ENCODE data around the gene GNAO1. TPM values are rescaled to one million over a fixed set of nuclear protein-coding genes. Genes with fewer than 3 reads are reported as not detected.

The GNAO1 gene
- total RNA-seq, 1 experiment from 2014 or later, result not detected

GRCh38 chr16:56401482-56401881 lies 210.2 kb downstream of the GNAO1 start:
- no peaks in the 10 kb centered on the region for H3K4me1 ChIP-seq (ENCODE audit: insufficient read depth, low read length, poor library complexity, severe bottlenecking)
- DNase-seq (ENCODE audit: low spot score), result peak; percentile 25
- no peak overlapping the region for H3K27ac ChIP-seq (ENCODE audit: low read depth, low read length, poor library complexity, severe bottlenecking)
- H3K9me3 ChIP-seq (ENCODE audit: low read depth, low read length, poor library complexity, severe bottlenecking), result no peaks in the 10 kb centered on the region
- peaks cover 25% of the 10 kb centered on the region for H3K36me3 ChIP-seq (ENCODE audit: insufficient read depth, low read length, poor library complexity, severe bottlenecking)
- CTCF ChIA-PET, result interaction anchor here (0.6 to 1.1 kb wide), 2 partner anchors 16 to 46 kb away, joined by 3 read pairs; no protein-coding TSS in a partner anchor
- POLR2A ChIA-PET (ENCODE audit: low non-redundant PET), result no interaction called here
- intact Hi-C loops (cut with micrococcal nuclease; ENCODE audit: unreplicated experiment), result no loop called here
- no peak for TF ChIP-seq EZH2 (IDR thresholded peaks at IDR 0.05; ENCODE audit: borderline replicate concordance, low read depth, low read length, poor library complexity, severe bottlenecking)
- peak; percentile 39 for TF ChIP-seq CTCF (conservative IDR thresholded peaks at IDR 0.05; ENCODE audit: low read depth, low read length)
- no TSS peak for BruUV-seq (replicated peaks)
- H3K4me3 ChIP-seq (ENCODE audit: low read depth, low read length, poor library complexity, severe bottlenecking), result no peak overlapping the region
- no peaks in the 10 kb centered on the region for H3K27me3 ChIP-seq (replicated peaks; ENCODE audit: insufficient read depth, low read depth, low read length, poor library complexity)

GRCh38 chr16:56405977-56406672 lies 214.8 kb downstream of the GNAO1 start:
- BruUV-seq (replicated peaks), result no TSS peak
- no peaks in the 10 kb centered on the region for H3K9me3 ChIP-seq (ENCODE audit: low read depth, low read length, poor library complexity, severe bottlenecking)
- peaks cover 48% of the 10 kb centered on the region for H3K36me3 ChIP-seq (ENCODE audit: insufficient read depth, low read length, poor library complexity, severe bottlenecking)
- no peak for DNase-seq (ENCODE audit: low spot score)
- TF ChIP-seq EZH2 (IDR thresholded peaks at IDR 0.05; ENCODE audit: borderline replicate concordance, low read depth, low read length, poor library complexity, severe bottlenecking) (no peak), CTCF (conservative IDR thresholded peaks at IDR 0.05; ENCODE audit: low read depth, low read length) (no peak)
- H3K4me3 ChIP-seq (ENCODE audit: low read depth, low read length, poor library complexity, severe bottlenecking), result no peak overlapping the region
- POLR2A ChIA-PET (ENCODE audit: low non-redundant PET), result no interaction called here
- no peaks in the 10 kb centered on the region for H3K27me3 ChIP-seq (replicated peaks; ENCODE audit: insufficient read depth, low read depth, low read length, poor library complexity)
- intact Hi-C loops (cut with micrococcal nuclease; ENCODE audit: unreplicated experiment), result no loop called here
- H3K4me1 ChIP-seq (ENCODE audit: insufficient read depth, low read length, poor library complexity, severe bottlenecking), result no peaks in the 10 kb centered on the region
- CTCF ChIA-PET, result no interaction called here
- H3K27ac ChIP-seq (ENCODE audit: low read depth, low read length, poor library complexity, severe bottlenecking), result no peak overlapping the region

Small RNA genes lying within 50 kb of the gene (microRNA-seq; reads per million reads assigned to microRNA genes)
- gene MIR3935, result not detected

Other genes with a start within 250 kb of the GNAO1 start
- 48.1 and 51.3 TPM in 2 replicates for gene AMFR, start 234.1 kb downstream of the GNAO1 start, total RNA-seq (2021)